Duodenal mucosa (tissue), 2 donors: Measurements from ENCODE around the gene TTLL5.

Experiments used
- H3K27ac ChIP-seq: one replicate; pipeline ENCODE4 v1.7.0; 2013; ENCODE audit warnings: low read depth, low read length
- H3K27me3 ChIP-seq, 2 donors: one replicate each; pipeline ENCODE4 v1.7.0; 2013; ENCODE audit warnings: low read length in 2 of 2, control low read depth in 1 of 2; ENCODE audit not compliant: insufficient read depth in 2 of 2, control insufficient read depth in 1 of 2
- H3K36me3 ChIP-seq, 2 donors: one replicate each; pipeline ENCODE4 v1.7.0; 2013; ENCODE audit warnings: low read length in 2 of 2, control low read depth in 1 of 2; ENCODE audit not compliant: insufficient read depth in 2 of 2, control insufficient read depth in 1 of 2
- H3K4me1 ChIP-seq, 2 donors: one replicate each; pipeline ENCODE4 v1.7.0; 2013; ENCODE audit warnings: low read length in 2 of 2, control low read depth in 1 of 2; ENCODE audit not compliant: insufficient read depth in 2 of 2, control insufficient read depth in 1 of 2
- H3K4me3 ChIP-seq, 2 donors: one replicate each; pipeline ENCODE4 v1.7.0; 2013; ENCODE audit warnings: low read length in 2 of 2, low read depth in 1 of 2
- H3K9ac ChIP-seq, 2 donors: one replicate each; pipeline ENCODE4 v1.7.0; 2013; ENCODE audit warnings: low read length in 2 of 2, low read depth in 1 of 2
- H3K9me3 ChIP-seq, 2 donors: one replicate each; pipeline ENCODE4 v1.7.0; 2013; ENCODE audit warnings: low read length in 2 of 2, control low read depth in 1 of 2; ENCODE audit not compliant: control insufficient read depth in 1 of 2

The TTLL5 gene

GRCh38 chr14:75871181-75871880, 210.3 kb downstream of the TTLL5 start:
- Histone ChIP-seq H3K4me1 (peaks cover 0 to 17% of the 10 kb centered on the region in 2 donors), H3K27me3 (no peaks in the 10 kb centered on the region), H3K4me3 (no peak overlapping the region), H3K9me3 (no peaks in the 10 kb centered on the region), H3K27ac (no peak overlapping the region), H3K9ac (no peak overlapping the region), H3K36me3 (peaks cover 0 to 5% of the 10 kb centered on the region in 2 donors)

- Histone ChIP-seq H3K9me3 (no peaks in the 10 kb centered on the region), H3K36me3 (no peaks in the 10 kb centered on the region), H3K4me1 (peaks cover 0 to 18% of the 10 kb centered on the region in 2 donors), H3K27me3 (no peaks in the 10 kb centered on the region), H3K9ac (no peak overlapping the region), H3K27ac (no peak overlapping the region), H3K4me3 (no peak overlapping the region)
Observed at GRCh38 chr14:75875958-75876357, 214.9 kb downstream of the TTLL5 start.

- H3K27me3 ChIP-seq = no peaks in the 10 kb centered on the region
- H3K4me3 ChIP-seq = no peak overlapping the region
- H3K4me1 ChIP-seq = peaks cover 0 to 13% of the 10 kb centered on the region in 2 donors
- H3K36me3 ChIP-seq = no peaks in the 10 kb centered on the region
- no peak overlapping the region for H3K27ac ChIP-seq
- no peak overlapping the region for H3K9ac ChIP-seq
- H3K9me3 ChIP-seq = no peaks in the 10 kb centered on the region
Observed at GRCh38 chr14:75876530-75876929, 215.5 kb downstream of the TTLL5 start.

GRCh38 chr14:75877292-75877691, 216.2 kb downstream of the TTLL5 start:
- no peak overlapping the region for H3K4me3 ChIP-seq
- H3K36me3 ChIP-seq = peaks cover 0 to 2% of the 10 kb centered on the region in 2 donors
- H3K27me3 ChIP-seq = no peaks in the 10 kb centered on the region
- no peak overlapping the region for H3K9ac ChIP-seq
- H3K4me1 ChIP-seq = peaks cover 0 to 13% of the 10 kb centered on the region in 2 donors
- no peak overlapping the region for H3K27ac ChIP-seq
- H3K9me3 ChIP-seq = no peaks in the 10 kb centered on the region

GRCh38 chr14:75877884-75878283, 216.8 kb downstream of the TTLL5 start:
- H3K9ac ChIP-seq = no peak overlapping the region
- no peak overlapping the region for H3K4me3 ChIP-seq
- peaks cover 0 to 13% of the 10 kb centered on the region in 2 donors for H3K4me1 ChIP-seq
- H3K9me3 ChIP-seq = no peaks in the 10 kb centered on the region
- H3K27me3 ChIP-seq = no peaks in the 10 kb centered on the region
- H3K27ac ChIP-seq = no peak overlapping the region
- peaks cover 4 to 8% of the 10 kb centered on the region in 2 donors for H3K36me3 ChIP-seq

GRCh38 chr14:75879031-75879430, 218.0 kb downstream of the TTLL5 start:
- peaks cover 0 to 13% of the 10 kb centered on the region in 2 donors for H3K4me1 ChIP-seq
- H3K9me3 ChIP-seq = no peaks in the 10 kb centered on the region
- H3K4me3 ChIP-seq = no peak overlapping the region
- peaks cover 10 to 12% of the 10 kb centered on the region in 2 donors for H3K36me3 ChIP-seq
- no peak overlapping the region for H3K27ac ChIP-seq
- H3K27me3 ChIP-seq = no peaks in the 10 kb centered on the region
- no peak overlapping the region for H3K9ac ChIP-seq

- Histone ChIP-seq H3K27ac (no peak overlapping the region), H3K27me3 (no peaks in the 10 kb centered on the region)
Observed at GRCh38 chr14:75880512-75880911, 219.5 kb downstream of the TTLL5 start.

GRCh38 chr14:75881994-75882393, 220.9 kb downstream of the TTLL5 start:
- Histone ChIP-seq H3K27ac (no peak overlapping the region), H3K36me3 (peaks cover 12 to 14% of the 10 kb centered on the region in 2 donors), H3K4me1 (no peaks in the 10 kb centered on the region), H3K9me3 (no peaks in the 10 kb centered on the region), H3K9ac (no peak overlapping the region), H3K4me3 (no peak overlapping the region), H3K27me3 (no peaks in the 10 kb centered on the region)

More at GRCh38 chr14:75880512-75880911, 219.5 kb downstream of the TTLL5 start:
- H3K4me1 ChIP-seq = peaks cover 0 to 13% of the 10 kb centered on the region in 2 donors
- no peaks in the 10 kb centered on the region for H3K9me3 ChIP-seq
- H3K9ac ChIP-seq = no peak overlapping the region
- no peak overlapping the region for H3K4me3 ChIP-seq
- peaks cover 12 to 14% of the 10 kb centered on the region in 2 donors for H3K36me3 ChIP-seq

- Histone ChIP-seq H3K9me3 (no peaks in the 10 kb centered on the region), H3K9ac (no peak overlapping the region), H3K27ac (no peak overlapping the region)
Observed at GRCh38 chr14:75884198-75884611, 223.2 kb downstream of the TTLL5 start.

GRCh38 chr14:75885829-75886228, 224.8 kb downstream of the TTLL5 start:
- Histone ChIP-seq H3K9ac (no peak overlapping the region), H3K9me3 (no peaks in the 10 kb centered on the region), H3K4me3 (no peak overlapping the region), H3K4me1 (no peaks in the 10 kb centered on the region), H3K36me3 (peaks cover 12 to 14% of the 10 kb centered on the region in 2 donors), H3K27ac (no peak overlapping the region), H3K27me3 (no peaks in the 10 kb centered on the region)

More at GRCh38 chr14:75884198-75884611, 223.2 kb downstream of the TTLL5 start:
- H3K27me3 ChIP-seq = no peaks in the 10 kb centered on the region
- peaks cover 12 to 14% of the 10 kb centered on the region in 2 donors for H3K36me3 ChIP-seq
- H3K4me3 ChIP-seq = no peak overlapping the region
- H3K4me1 ChIP-seq = no peaks in the 10 kb centered on the region
